ENCODE results near the gene TCIRG1. TPM values are rescaled to one million over a fixed set of nuclear protein-coding genes. Genes with fewer than 3 reads are reported as not detected.
A peak's percentile ranks its signal among the peaks of the same experiment; 100 is the strongest.

The TCIRG1 gene
- total RNA-seq, 1 donor from 2014 or later, result 152 TPM

DNA sequence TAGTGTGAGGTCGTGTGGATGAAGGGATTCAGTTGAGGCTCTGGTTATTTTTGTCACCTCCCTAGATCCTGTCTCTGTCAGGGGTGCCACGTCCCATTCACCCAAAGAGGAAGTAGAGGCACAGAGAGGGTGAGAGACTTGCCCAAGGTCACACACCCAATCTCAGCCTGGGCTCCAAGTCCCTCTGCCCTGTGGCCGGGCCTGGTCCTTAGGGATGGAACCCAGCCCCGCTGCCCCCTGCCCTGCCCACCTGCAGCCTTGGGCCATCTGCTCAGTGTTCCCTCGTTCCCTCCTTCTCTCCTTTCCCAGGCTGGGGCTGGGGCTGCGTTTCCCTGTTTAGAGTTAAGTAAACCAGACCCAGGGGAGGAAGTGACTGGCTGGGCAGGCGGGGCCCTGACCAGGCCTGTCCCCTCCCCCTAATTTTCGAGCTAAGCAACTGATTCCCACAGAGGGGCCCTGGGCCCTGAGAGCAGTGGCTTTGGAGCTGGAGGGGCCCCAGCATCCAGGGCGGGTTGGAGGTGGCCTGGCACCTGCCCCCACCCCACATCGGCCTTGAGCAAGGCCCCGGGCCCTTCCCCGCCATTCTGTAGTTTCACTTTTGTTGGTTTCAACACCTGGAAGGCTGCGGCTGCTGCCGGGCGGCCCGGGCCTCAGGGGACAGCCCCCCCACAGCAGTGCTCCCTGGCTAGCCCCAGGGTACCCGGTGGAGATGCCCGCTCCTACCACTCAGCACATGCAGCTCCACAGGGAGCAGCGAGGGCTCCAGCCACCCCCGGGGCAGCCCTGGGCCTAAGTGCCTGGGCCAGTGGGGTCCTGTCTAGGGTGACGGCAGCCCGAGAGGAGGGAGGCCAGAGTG lies 1.5 kb downstream of the TCIRG1 start:
- peak overlapping the region; percentile 93 for H3K4me3 Mint-ChIP-seq
- DNase-seq (ENCODE audit: low spot score), result peak; percentile 55
- H3K27me3 Mint-ChIP-seq (ENCODE audit: insufficient read depth), result no peaks in the 10 kb centered on the region
- intact Hi-C loops (cut with micrococcal nuclease), result loop anchor here (1.0 kb wide), 1 partner anchor 36 kb away; the partner anchor contains the start of gene UNC93B1
- peak overlapping the region; percentile 94 for H3K27ac Mint-ChIP-seq
- H3K4me1 Mint-ChIP-seq (ENCODE audit: low read depth), result peaks cover 11% of the 10 kb centered on the region
- no peaks in the 10 kb centered on the region for H3K9me3 Mint-ChIP-seq
- peaks cover 4% of the 10 kb centered on the region for H3K36me3 Mint-ChIP-seq (ENCODE audit: low read depth)

DNA sequence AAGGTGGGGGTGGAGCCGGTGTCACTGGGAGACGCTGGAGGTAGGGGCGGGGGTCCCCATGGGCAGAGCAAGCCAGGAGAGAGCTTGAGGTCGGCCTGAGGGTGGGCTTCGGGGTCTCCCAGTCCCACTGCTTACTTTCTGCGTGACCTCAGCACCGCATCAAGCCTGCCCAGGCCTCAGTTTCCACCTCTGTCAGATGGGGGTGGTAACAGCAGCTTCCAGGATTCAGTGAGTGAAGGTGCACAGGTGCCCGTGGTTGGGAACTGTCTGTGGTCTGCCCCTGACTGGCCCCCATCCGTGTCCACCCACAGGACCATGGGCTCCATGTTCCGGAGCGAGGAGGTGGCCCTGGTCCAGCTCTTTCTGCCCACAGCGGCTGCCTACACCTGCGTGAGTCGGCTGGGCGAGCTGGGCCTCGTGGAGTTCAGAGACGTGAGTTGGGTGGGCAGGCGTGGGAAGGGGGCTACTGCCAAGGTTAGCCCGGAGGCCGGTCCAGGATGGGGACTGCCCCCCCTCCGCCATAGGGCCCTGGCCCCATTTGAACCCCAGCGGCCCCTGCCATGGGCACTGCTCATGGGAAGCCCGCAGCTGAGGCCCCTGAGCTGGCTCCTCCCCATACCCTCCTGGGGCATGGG lies 2.2 kb downstream of the TCIRG1 start:
- peaks cover 4% of the 10 kb centered on the region for H3K36me3 Mint-ChIP-seq (ENCODE audit: low read depth)
- no peaks in the 10 kb centered on the region for H3K27me3 Mint-ChIP-seq (ENCODE audit: insufficient read depth)
- no peak for DNase-seq (ENCODE audit: low spot score)
- intact Hi-C loops (cut with micrococcal nuclease), result loop anchor here (1.0 kb wide), 1 partner anchor 37 kb away; the partner anchor contains the start of gene UNC93B1
- H3K27ac Mint-ChIP-seq, result peak overlapping the region; percentile 94
- H3K4me1 Mint-ChIP-seq (ENCODE audit: low read depth), result peaks cover 11% of the 10 kb centered on the region
- peak overlapping the region; percentile 93 for H3K4me3 Mint-ChIP-seq
- no peaks in the 10 kb centered on the region for H3K9me3 Mint-ChIP-seq

DNA sequence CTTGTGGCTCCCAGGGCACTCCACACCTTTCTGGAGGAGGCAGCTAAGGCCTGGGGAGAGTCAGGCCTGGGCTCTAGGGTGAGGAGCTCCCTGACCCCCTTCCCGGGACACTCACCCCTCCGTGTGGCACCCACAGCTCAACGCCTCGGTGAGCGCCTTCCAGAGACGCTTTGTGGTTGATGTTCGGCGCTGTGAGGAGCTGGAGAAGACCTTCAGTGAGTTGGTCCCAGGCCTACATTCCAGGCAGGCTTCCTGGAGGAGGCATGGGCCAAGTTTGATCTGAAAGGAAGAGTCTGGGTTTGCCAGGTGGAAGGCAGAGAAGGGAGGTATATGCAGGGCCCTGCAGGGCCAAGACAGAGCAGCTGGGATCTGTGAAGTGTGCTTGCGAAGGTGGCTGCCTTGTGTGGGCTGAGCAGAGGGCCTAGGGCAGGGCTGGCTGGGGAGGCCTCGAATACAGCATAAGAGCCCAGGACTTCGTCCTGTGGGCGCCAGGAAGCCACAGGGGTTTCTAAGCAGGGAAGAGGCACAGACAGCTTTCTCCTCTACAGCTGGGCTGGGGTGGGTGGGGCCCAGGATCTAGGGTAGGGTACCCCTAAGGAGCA lies 2.9 kb downstream of the TCIRG1 start:
- peak overlapping the region; percentile 51 for H3K4me3 Mint-ChIP-seq

DNA sequence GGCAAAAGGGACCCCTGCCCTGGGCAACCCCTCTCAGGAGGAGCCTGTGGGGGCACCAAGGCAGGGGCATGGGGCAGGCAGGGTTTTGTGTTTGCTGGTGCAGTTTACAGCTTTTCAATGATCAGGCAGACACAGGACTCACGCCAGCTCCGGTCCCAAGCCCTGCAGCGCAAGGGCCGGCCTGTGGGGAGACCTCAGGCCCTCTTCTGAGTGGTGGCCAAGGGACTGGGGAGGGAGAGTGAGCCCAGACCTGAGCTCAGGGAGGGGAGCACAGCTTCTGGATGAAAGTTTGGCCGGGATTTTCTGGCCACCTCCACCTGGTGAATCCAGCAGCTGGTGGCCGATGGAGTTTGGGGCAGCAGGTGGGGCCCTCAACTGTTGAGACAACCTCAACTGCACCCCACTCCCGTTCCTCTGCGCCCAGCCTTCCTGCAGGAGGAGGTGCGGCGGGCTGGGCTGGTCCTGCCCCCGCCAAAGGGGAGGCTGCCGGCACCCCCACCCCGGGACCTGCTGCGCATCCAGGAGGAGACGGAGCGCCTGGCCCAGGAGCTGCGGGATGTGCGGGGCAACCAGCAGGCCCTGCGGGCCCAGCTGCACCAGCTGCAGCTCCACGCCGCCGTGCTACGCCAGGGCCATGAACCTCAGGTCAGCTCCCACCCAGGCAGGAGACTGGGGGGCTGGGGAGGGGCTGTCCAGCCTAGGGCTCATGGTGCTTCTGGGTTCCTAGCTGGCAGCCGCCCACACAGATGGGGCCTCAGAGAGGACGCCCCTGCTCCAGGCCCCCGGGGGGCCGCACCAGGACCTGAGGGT lies 3.6 kb downstream of the TCIRG1 start:
- H3K4me1 Mint-ChIP-seq (ENCODE audit: low read depth), result peaks cover 2% of the 10 kb centered on the region
- DNase-seq (ENCODE audit: low spot score), result no peak
- no peak overlapping the region for H3K27ac Mint-ChIP-seq
- H3K4me3 Mint-ChIP-seq, result peak overlapping the region; percentile 11
- no peaks in the 10 kb centered on the region for H3K9me3 Mint-ChIP-seq
- intact Hi-C loops (cut with micrococcal nuclease), result no loop called here
- H3K27me3 Mint-ChIP-seq (ENCODE audit: insufficient read depth), result no peaks in the 10 kb centered on the region
- H3K36me3 Mint-ChIP-seq (ENCODE audit: low read depth), result peaks cover 7% of the 10 kb centered on the region

More for the DNA sequence above, 2.9 kb downstream of the TCIRG1 start:
- intact Hi-C loops (cut with micrococcal nuclease), result no loop called here
- no peaks in the 10 kb centered on the region for H3K9me3 Mint-ChIP-seq
- H3K27ac Mint-ChIP-seq, result peak overlapping the region; percentile 48
- DNase-seq (ENCODE audit: low spot score), result no peak
- H3K4me1 Mint-ChIP-seq (ENCODE audit: low read depth), result peaks cover 9% of the 10 kb centered on the region
- H3K27me3 Mint-ChIP-seq (ENCODE audit: insufficient read depth), result no peaks in the 10 kb centered on the region
- H3K36me3 Mint-ChIP-seq (ENCODE audit: low read depth), result peaks cover 5% of the 10 kb centered on the region

DNA sequence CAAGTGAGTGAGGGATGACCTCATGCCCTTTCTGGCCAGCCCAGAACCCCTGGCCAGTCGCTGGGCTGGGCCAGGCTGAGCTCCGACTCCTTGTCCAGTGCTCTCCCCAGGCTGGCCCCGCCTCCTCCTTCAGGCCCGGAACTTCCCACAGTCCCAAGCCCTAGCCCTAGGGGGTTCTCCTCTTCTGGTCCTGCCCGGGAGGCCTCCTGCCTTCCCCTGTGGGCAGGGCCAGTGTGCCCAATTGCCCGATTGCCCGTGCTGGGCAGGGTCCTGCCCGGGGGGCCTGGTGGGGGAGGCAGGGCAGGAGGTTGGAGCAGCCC lies 4.2 kb downstream of the TCIRG1 start:
- H3K36me3 Mint-ChIP-seq (ENCODE audit: low read depth), result peaks cover 8% of the 10 kb centered on the region

GRCh38 chr11:68043349-68044144 lies 4.7 kb downstream of the TCIRG1 start:
- no peak overlapping the region for H3K4me3 Mint-ChIP-seq
- no peak overlapping the region for H3K27ac Mint-ChIP-seq
- H3K9me3 Mint-ChIP-seq, result no peaks in the 10 kb centered on the region
- intact Hi-C loops (cut with micrococcal nuclease), result no loop called here
- H3K4me1 Mint-ChIP-seq (ENCODE audit: low read depth), result no peaks in the 10 kb centered on the region
- H3K36me3 Mint-ChIP-seq (ENCODE audit: low read depth), result peaks cover 8% of the 10 kb centered on the region
- DNase-seq (ENCODE audit: low spot score), result no peak
- H3K27me3 Mint-ChIP-seq (ENCODE audit: insufficient read depth), result no peaks in the 10 kb centered on the region

More for the DNA sequence above, 4.2 kb downstream of the TCIRG1 start:
- intact Hi-C loops (cut with micrococcal nuclease), result no loop called here
- no peak overlapping the region for H3K4me3 Mint-ChIP-seq
- DNase-seq (ENCODE audit: low spot score), result no peak
- no peaks in the 10 kb centered on the region for H3K27me3 Mint-ChIP-seq (ENCODE audit: insufficient read depth)
- no peaks in the 10 kb centered on the region for H3K9me3 Mint-ChIP-seq
- no peak overlapping the region for H3K27ac Mint-ChIP-seq
- H3K4me1 Mint-ChIP-seq (ENCODE audit: low read depth), result no peaks in the 10 kb centered on the region

- Mint-ChIP-seq H3K4me3 (no peak overlapping the region), H3K9me3 (no peaks in the 10 kb centered on the region)
- no peak for DNase-seq (ENCODE audit: low spot score)
Observed at GRCh38 chr11:68044145-68044813, 5.5 kb downstream of the TCIRG1 start.

DNA sequence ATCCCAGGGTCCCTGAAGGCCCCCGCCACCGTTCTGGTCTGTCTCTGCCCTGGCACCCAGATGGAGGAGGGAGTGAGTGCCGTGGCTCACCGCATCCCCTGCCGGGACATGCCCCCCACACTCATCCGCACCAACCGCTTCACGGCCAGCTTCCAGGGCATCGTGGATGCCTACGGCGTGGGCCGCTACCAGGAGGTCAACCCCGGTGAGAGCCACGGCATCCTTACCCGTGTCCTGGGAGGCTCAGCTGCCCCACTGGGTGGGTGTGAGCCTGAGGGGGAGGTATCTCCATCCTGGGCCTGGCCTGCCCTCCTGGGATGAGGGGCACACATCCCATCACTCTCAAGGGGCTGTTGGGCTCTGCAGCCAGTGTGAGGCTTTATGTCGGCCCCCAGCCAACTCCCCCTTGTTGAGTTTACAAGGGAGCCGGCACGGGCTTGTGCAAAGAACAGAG lies 6.1 kb downstream of the TCIRG1 start:
- H3K27me3 Mint-ChIP-seq (ENCODE audit: insufficient read depth), result no peaks in the 10 kb centered on the region
- intact Hi-C loops (cut with micrococcal nuclease), result no loop called here

More at GRCh38 chr11:68044145-68044813, 5.5 kb downstream of the TCIRG1 start:
- Mint-ChIP-seq H3K4me1 (ENCODE audit: low read depth) (no peaks in the 10 kb centered on the region), H3K27me3 (ENCODE audit: insufficient read depth) (no peaks in the 10 kb centered on the region), H3K27ac (no peak overlapping the region), H3K36me3 (ENCODE audit: low read depth) (peaks cover 8% of the 10 kb centered on the region)
- intact Hi-C loops (cut with micrococcal nuclease), result no loop called here

GRCh38 chr11:68047437-68048290 lies 8.8 kb downstream of the TCIRG1 start:
- H3K9me3 Mint-ChIP-seq, result no peaks in the 10 kb centered on the region
- no peak for DNase-seq (ENCODE audit: low spot score)
- H3K4me1 Mint-ChIP-seq (ENCODE audit: low read depth), result no peaks in the 10 kb centered on the region
- intact Hi-C loops (cut with micrococcal nuclease), result no loop called here
- H3K36me3 Mint-ChIP-seq (ENCODE audit: low read depth), result peaks cover 18% of the 10 kb centered on the region
- H3K27ac Mint-ChIP-seq, result no peak overlapping the region
- H3K27me3 Mint-ChIP-seq (ENCODE audit: insufficient read depth), result no peaks in the 10 kb centered on the region
- H3K4me3 Mint-ChIP-seq, result no peak overlapping the region

More for the DNA sequence above, 6.1 kb downstream of the TCIRG1 start:
- Mint-ChIP-seq H3K4me3 (no peak overlapping the region), H3K4me1 (ENCODE audit: low read depth) (no peaks in the 10 kb centered on the region), H3K27ac (no peak overlapping the region), H3K36me3 (ENCODE audit: low read depth) (peaks cover 8% of the 10 kb centered on the region), H3K9me3 (no peaks in the 10 kb centered on the region)
- no peak for DNase-seq (ENCODE audit: low spot score)

DNA sequence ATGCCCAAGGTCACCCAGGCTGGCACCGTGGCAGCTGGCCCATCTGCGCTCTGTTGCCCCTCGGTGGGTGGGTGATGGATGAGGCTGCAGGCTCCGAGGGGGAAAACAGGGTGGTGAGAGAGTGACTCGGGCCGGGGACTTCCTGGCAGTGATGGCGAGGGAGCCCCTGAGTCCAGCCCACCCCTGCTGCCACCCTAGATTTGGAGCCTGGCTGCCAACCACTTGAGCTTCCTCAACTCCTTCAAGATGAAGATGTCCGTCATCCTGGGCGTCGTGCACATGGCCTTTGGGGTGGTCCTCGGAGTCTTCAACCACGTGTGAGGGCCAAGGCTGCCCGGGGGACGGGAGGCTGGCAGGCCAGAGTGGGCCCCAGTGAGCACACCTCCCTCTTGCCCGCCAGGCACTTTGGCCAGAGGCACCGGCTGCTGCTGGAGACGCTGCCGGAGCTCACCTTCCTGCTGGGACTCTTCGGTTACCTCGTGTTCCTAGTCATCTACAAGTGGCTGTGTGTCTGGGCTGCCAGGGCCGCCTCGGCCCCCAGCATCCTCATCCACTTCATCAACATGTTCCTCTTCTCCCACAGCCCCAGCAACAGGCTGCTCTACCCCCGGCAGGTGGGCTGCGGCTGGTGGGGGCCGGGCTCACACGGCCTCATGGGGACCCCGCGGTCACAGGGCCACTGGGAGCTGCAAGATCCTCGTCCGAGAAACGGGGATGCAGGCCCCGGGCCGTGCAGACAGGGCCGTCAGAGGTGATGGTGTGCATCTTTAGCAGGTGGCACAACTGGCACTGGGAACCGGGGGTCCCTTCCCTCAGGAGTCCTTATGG lies 10.1 kb downstream of the TCIRG1 start:
- no peaks in the 10 kb centered on the region for H3K4me1 Mint-ChIP-seq (ENCODE audit: low read depth)
- H3K27ac Mint-ChIP-seq, result no peak overlapping the region
- H3K36me3 Mint-ChIP-seq (ENCODE audit: low read depth), result peaks cover 21% of the 10 kb centered on the region

More for the DNA sequence above, 10.1 kb downstream of the TCIRG1 start:
- Mint-ChIP-seq H3K9me3 (no peaks in the 10 kb centered on the region), H3K4me3 (no peak overlapping the region), H3K27me3 (ENCODE audit: insufficient read depth) (no peaks in the 10 kb centered on the region)
- intact Hi-C loops (cut with micrococcal nuclease), result no loop called here
- DNase-seq (ENCODE audit: low spot score), result no peak

Measured in activated T-helper 1 cell treated with anti-CD3 and anti-CD28 coated beads, Interleukin-12 subunit alpha, Interleukin-12 subunit beta, Interleukin-2, Interleukin-4 antibody, amounts not matched to agents 30 ng/mL and 10 ng/mL and 1 ng/mL, durations not matched to agents 14 hours and 24 hours and 36 hours (primary cell).